IMR-90 (cell line): ENCODE data around the gene MEIG1. TPM values are rescaled to one million over a fixed set of nuclear protein-coding genes. Genes with fewer than 3 reads are reported as not detected.

ENCODE experiments used
- ATAC-seq: fragments of 200-7000 bp; cut with Tn5 transposase; 2 replicates; pipeline ENCODE4 v1.9.1; 2020; ENCODE audit warnings: low read depth, mild to moderate bottlenecking, moderate library complexity
- BruUV-seq: library from RNA; stranded (reverse); fragments of 400-500 nt; replicated peaks from 2 replicates; lab custom pipeline; 2021; lab: Mats Ljungman, UMichigan
- CTCF ChIA-PET: fragments of 300-600 bp; formaldehyde crosslinking; extraction: SDS; loops from one replicate; lab custom pipeline; 2021; ENCODE audit warnings: antibody characterized with exemption; lab: Yijun Ruan, JAX
- POLR2A ChIA-PET: fragments of 300-600 bp; sonication (Branson Sonifier 250); formaldehyde crosslinking; loops from one replicate; lab custom pipeline; 2022; ENCODE audit warnings: antibody characterized with exemption; ENCODE audit not compliant: unreplicated experiment; lab: Charles Lee
- DNase-seq: peaks from one replicate; pipeline ENCODE4 v3.0.0; 2013
- H2AFZ ChIP-seq: replicated peaks from 2 replicates; pipeline ENCODE3; 2013; ENCODE audit warnings: low read length, mild to moderate bottlenecking; ENCODE audit not compliant: poor library complexity
- H2AK5ac ChIP-seq: 2 replicates; pipeline ENCODE4 v1.6.1; 2013; ENCODE audit warnings: low read depth, low read length, inconsistent platforms
- H2AK9ac ChIP-seq: replicated peaks from 2 replicates; pipeline ENCODE3; 2013; ENCODE audit warnings: mild to moderate bottlenecking, low read depth, low read length, moderate library complexity; ENCODE audit not compliant: poor library complexity
- H2BK120ac ChIP-seq: 2 replicates; pipeline ENCODE4 v1.6.1; 2013; ENCODE audit warnings: low read depth, low read length, inconsistent platforms
- H2BK15ac ChIP-seq: 3 replicates; pipeline ENCODE4 v1.6.1; 2013; ENCODE audit warnings: low read depth, low read length, inconsistent platforms
- H2BK20ac ChIP-seq: 2 replicates; pipeline ENCODE4 v1.6.1; 2013; ENCODE audit warnings: low read depth, mild to moderate bottlenecking, inconsistent platforms, low read length, moderate library complexity
- H2BK5ac ChIP-seq: 2 replicates; pipeline ENCODE4 v1.6.1; 2013; ENCODE audit warnings: mild to moderate bottlenecking, low read depth, low read length, inconsistent platforms; ENCODE audit not compliant: poor library complexity, severe bottlenecking
- H3K14ac ChIP-seq: replicated peaks from 2 replicates; pipeline ENCODE4 v1.6.1; 2013; ENCODE audit warnings: low read depth, low read length, inconsistent platforms
- H3K18ac ChIP-seq: 2 replicates; pipeline ENCODE4 v1.6.1; 2013; ENCODE audit warnings: low read depth, low read length, control low read depth
- H3K23ac ChIP-seq: 2 replicates; pipeline ENCODE4 v1.6.1; 2013; ENCODE audit warnings: low read depth, low read length, inconsistent platforms
- H3K27ac ChIP-seq: 2 replicates; pipeline ENCODE4 v1.5.1; 2013; ENCODE audit warnings: mild to moderate bottlenecking, control low read depth, low read length; ENCODE audit not compliant: insufficient read depth
- H3K27me3 ChIP-seq: 2 replicates; pipeline ENCODE4 v1.6.1; 2013; ENCODE audit warnings: low read length; ENCODE audit not compliant: control insufficient read depth, insufficient read depth
- H3K36me3 ChIP-seq: 2 replicates; pipeline ENCODE4 v1.6.1; 2013; ENCODE audit warnings: low read length, mixed read lengths; ENCODE audit not compliant: control insufficient read depth, insufficient read depth
- H3K4ac ChIP-seq: 2 replicates; pipeline ENCODE4 v1.6.1; 2013; ENCODE audit warnings: low read depth, low read length, inconsistent platforms
- H3K4me1 ChIP-seq: 2 replicates; pipeline ENCODE4 v1.6.1; 2013; ENCODE audit warnings: low read length, mixed read lengths; ENCODE audit not compliant: control insufficient read depth, insufficient read depth
- H3K4me2 ChIP-seq: 2 replicates; pipeline ENCODE4 v1.6.1; 2013; ENCODE audit warnings: low read depth, mild to moderate bottlenecking, control low read depth, low read length, moderate library complexity
- H3K4me3 ChIP-seq: 2 replicates; pipeline ENCODE4 v1.5.1; 2013; ENCODE audit warnings: low read depth, mild to moderate bottlenecking, control low read depth, low read length, moderate library complexity; ENCODE audit not compliant: insufficient read depth
- H3K56ac ChIP-seq: 2 replicates; pipeline ENCODE4 v1.6.1; 2013; ENCODE audit warnings: low read length, inconsistent platforms; ENCODE audit not compliant: insufficient read depth; ENCODE audit errors: extremely low read depth
- H3K79me1 ChIP-seq, 2 experiments: 2 replicates each; pipeline ENCODE4 v1.6.1; 2013; ENCODE audit warnings: low read length in 2 of 2, inconsistent platforms in 1 of 2, low read depth in 1 of 2
- H3K9ac ChIP-seq: 2 replicates; pipeline ENCODE4 v1.6.1; 2013; ENCODE audit warnings: low read depth, low read length, control low read depth
- H3K9me1 ChIP-seq: 2 replicates; pipeline ENCODE4 v1.6.1; 2013; ENCODE audit warnings: low read length, inconsistent platforms; ENCODE audit not compliant: insufficient read depth
- H3K9me3 ChIP-seq: 2 replicates; pipeline ENCODE4 v1.6.1; 2013; ENCODE audit warnings: low read length; ENCODE audit not compliant: control insufficient read depth, insufficient read depth
- H4K20me1 ChIP-seq: 2 replicates; pipeline ENCODE4 v1.6.1; 2013; ENCODE audit warnings: low read length, inconsistent platforms; ENCODE audit not compliant: insufficient read depth
- H4K5ac ChIP-seq: 2 replicates; pipeline ENCODE4 v1.6.1; 2013; ENCODE audit warnings: mild to moderate bottlenecking, low read depth, low read length, control low read depth
- H4K8ac ChIP-seq, 2 experiments: 2 replicates each; pipeline ENCODE4 v1.6.1; 2013; ENCODE audit warnings: low read depth in 2 of 2, low read length in 2 of 2, control low read depth in 1 of 2, inconsistent platforms in 1 of 2
- H4K91ac ChIP-seq: 2 replicates; pipeline ENCODE4 v1.6.1; 2013; ENCODE audit warnings: low read depth, low read length, inconsistent platforms; ENCODE audit not compliant: insufficient read depth
- BHLHE40 ChIP-seq: fragments of 150-350 bp; IDR thresholded peaks from 2 replicates; pipeline ENCODE4 v1.6.1; 2016; ENCODE audit warnings: mild to moderate bottlenecking, low read depth, low read length
- CEBPB ChIP-seq: IDR thresholded peaks from 2 replicates; pipeline ENCODE4 v1.6.1; 2012; ENCODE audit warnings: low read depth, low read length, improper control_type of control experiment
- CTCF ChIP-seq: conservative IDR thresholded peaks from 2 replicates; pipeline ENCODE4 v1.5.1; 2012; ENCODE audit warnings: mild to moderate bottlenecking, low read depth, low read length, improper control_type of control experiment
- ELK1 ChIP-seq: fragments of 150-350 bp; IDR thresholded peaks from 2 replicates; pipeline ENCODE4 v1.6.1; 2016; ENCODE audit warnings: low read depth, mild to moderate bottlenecking, low read length, moderate library complexity, borderline replicate concordance
- FOS ChIP-seq: fragments of 150-350 bp; IDR thresholded peaks from 2 replicates; pipeline ENCODE4 v1.6.1; 2016; ENCODE audit warnings: low read depth, low read length
- MAZ ChIP-seq: IDR thresholded peaks from 2 replicates; pipeline ENCODE4 v1.6.1; 2012; ENCODE audit warnings: low read depth, mild to moderate bottlenecking, low read length, improper control_type of control experiment, moderate library complexity, borderline replicate concordance
- MXI1 ChIP-seq: IDR thresholded peaks from 2 replicates; pipeline ENCODE4 v1.6.1; 2012; ENCODE audit warnings: low read depth, mild to moderate bottlenecking, low read length, moderate library complexity, borderline replicate concordance
- NFE2L2 ChIP-seq: fragments of 150-350 bp; IDR thresholded peaks from 2 replicates; pipeline ENCODE4 v1.6.1; 2016; ENCODE audit warnings: low read depth, mild to moderate bottlenecking, low read length
- POLR2A ChIP-seq: IDR thresholded peaks from 2 replicates; pipeline ENCODE4 v1.6.1; 2012; ENCODE audit warnings: mild to moderate bottlenecking, low read depth, low read length
- RAD21 ChIP-seq: IDR thresholded peaks from 2 replicates; pipeline ENCODE4 v1.6.1; 2012; ENCODE audit warnings: low read length, improper control_type of control experiment
- RCOR1 ChIP-seq: IDR thresholded peaks from 2 replicates; pipeline ENCODE4 v1.6.1; 2012; ENCODE audit warnings: mild to moderate bottlenecking, low read length, improper control_type of control experiment; ENCODE audit not compliant: insufficient replicate concordance
- RFX5 ChIP-seq: IDR thresholded peaks from 2 replicates; pipeline ENCODE4 v1.8.0; 2012; ENCODE audit warnings: low read depth, mild to moderate bottlenecking, low read length, moderate library complexity
- SMC3 ChIP-seq: fragments of 150-350 bp; IDR thresholded peaks from 2 replicates; pipeline ENCODE4 v1.6.1; 2016; ENCODE audit warnings: low read depth, mild to moderate bottlenecking, antibody characterized with exemption, low read length, moderate library complexity
- USF2 ChIP-seq: fragments of 150-350 bp; IDR thresholded peaks from 2 replicates; pipeline ENCODE4 v1.6.1; 2017; ENCODE audit warnings: mild to moderate bottlenecking, antibody characterized with exemption, low read length, low read depth
- WGBS, 2 experiments: methylation state at CpG; one replicate each; pipeline versions ENCODE4 v1.1.5 to v1.1.7; 2013; ENCODE audit warnings: missing lambda C conversion rate in 2 of 2; ENCODE audit not compliant: insufficient read length in 1 of 2; ENCODE audit errors: extremely low coverage in 2 of 2; 5-methylcytosine and 5-hydroxymethylcytosine counted together
- dilution Hi-C: fragments of 300-500 bp; cut with HindIII; formaldehyde crosslinking; loops from one replicate; pipeline ENCODE4 v1.14.3; 2018; ENCODE audit warnings: low sequenced_read_pairs; ENCODE audit not compliant: unreplicated experiment
- in situ Hi-C: fragments of 300-500 bp; cut with MboI; formaldehyde crosslinking; loops from 3 replicates; pipeline ENCODE4 v1.14.3; 2019; ENCODE audit warnings: low sequenced_read_pairs, inconsistent platforms, mixed read lengths
- intact Hi-C: fragments of 100-400 bp; cut with micrococcal nuclease; formaldehyde crosslinking; loops from 2 replicates; pipeline ENCODE4 v1.10.0; 2022
- polyA plus RNA-seq, 3 experiments: library from polyadenylated mRNA; depleted of rRNA; stranded (reverse); fragments of >200 nt; gene quantifications; 2 replicates each; pipeline ENCODE4 v1.2.3, GENCODE V29; 2012; ENCODE audit warnings: low replicate concordance in 1 of 3
- total RNA-seq: library from RNA; depleted of rRNA; stranded (reverse); fragments of >200 nt; gene quantifications from 2 replicates; pipeline ENCODE4 v1.2.3, GENCODE V29; 2012

The MEIG1 gene
- total and polyA plus RNA-seq, 2 of the 4 experiments (the other 2 are of a cell fraction) = not detected

GRCh38 chr10:14916600-14916999 is 42.6 kb upstream of the MEIG1 start:
- intact Hi-C loops = no loop called here
- Histone ChIP-seq H4K91ac (no peak overlapping the region), H3K18ac (no peak overlapping the region), H3K9me3 (peaks cover 12% of the 10 kb centered on the region), H2AFZ (no peak overlapping the region), H3K4me2 (no peak overlapping the region), H3K4ac (no peak overlapping the region), H3K27me3 (no peaks in the 10 kb centered on the region), H3K27ac (no peak overlapping the region), H2BK120ac (no peak overlapping the region), H3K9ac (no peak overlapping the region), H3K4me1 (no peaks in the 10 kb centered on the region), H2AK9ac (no peak overlapping the region), H3K9me1 (no peaks in the 10 kb centered on the region; the same call in none of the 2 replicates), H2AK5ac (no peak overlapping the region), H2BK15ac (no peak overlapping the region), H2BK20ac (no peak overlapping the region), H4K20me1 (no peaks in the 10 kb centered on the region), H3K23ac (no peak overlapping the region), H3K14ac (no peak overlapping the region), H3K79me1 (no peaks in the 10 kb centered on the region; a peak in 2 of 4 replicates), H4K5ac (no peak overlapping the region), H3K56ac (no peak overlapping the region), H3K36me3 (peaks cover 37% of the 10 kb centered on the region), H2BK5ac (no peak overlapping the region), H4K8ac (no peak overlapping the region), H3K4me3 (no peak overlapping the region)
- dilution Hi-C loops = no loop called here
- POLR2A ChIA-PET = no interaction called here
- WGBS, 2 experiments = no CpG with 5 or more reads among the region's 2 CpGs
- CTCF ChIA-PET = no interaction called here
- no TSS peak for BruUV-seq
- TF ChIP-seq CTCF (no peak), USF2 (no peak), POLR2A (no peak), ELK1 (no peak), RFX5 (no peak), RCOR1 (no peak), BHLHE40 (no peak), FOS (no peak), RAD21 (no peak), NFE2L2 (no peak), MXI1 (no peak), CEBPB (no peak), SMC3 (no peak), MAZ (no peak)
- ATAC-seq (no peak), DNase-seq (no peak)
- in situ Hi-C loops = no loop called here
